HEK293T (cell line): ENCODE measurements around the gene TPCN2.

Source experiments
- BHLHE40 ChIP-seq: fragments of 450-650 bp; IDR thresholded peaks from 2 replicates; pipeline ENCODE4 v1.6.1; 2016; ENCODE audit warnings: mild to moderate bottlenecking, moderate library complexity, borderline replicate concordance
- CTBP1 ChIP-seq: fragments of 450-650 bp; IDR thresholded peaks from 2 replicates; pipeline ENCODE4 v1.6.1; 2016; ENCODE audit warnings: borderline replicate concordance
- FOXA1 ChIP-seq: fragments of 450-650 bp; IDR thresholded peaks from 2 replicates; pipeline ENCODE4 v1.6.1; 2016; ENCODE audit warnings: mild to moderate bottlenecking
- HDGF ChIP-seq: fragments of 450-650 bp; IDR thresholded peaks from 2 replicates; pipeline ENCODE4 v1.6.1; 2017; ENCODE audit warnings: antibody characterized with exemption, borderline replicate concordance
- NFRKB ChIP-seq: fragments of 450-650 bp; IDR thresholded peaks from 2 replicates; pipeline ENCODE4 v1.6.1; 2016; ENCODE audit warnings: mild to moderate bottlenecking, moderate library complexity
- SP1 ChIP-seq: fragments of 450-650 bp; IDR thresholded peaks from 2 replicates; pipeline ENCODE4 v1.6.1; 2017
- SUZ12 ChIP-seq: fragments of 450-650 bp; IDR thresholded peaks from 2 replicates; pipeline ENCODE4 v1.6.1; 2016; ENCODE audit warnings: mild to moderate bottlenecking

DNA sequence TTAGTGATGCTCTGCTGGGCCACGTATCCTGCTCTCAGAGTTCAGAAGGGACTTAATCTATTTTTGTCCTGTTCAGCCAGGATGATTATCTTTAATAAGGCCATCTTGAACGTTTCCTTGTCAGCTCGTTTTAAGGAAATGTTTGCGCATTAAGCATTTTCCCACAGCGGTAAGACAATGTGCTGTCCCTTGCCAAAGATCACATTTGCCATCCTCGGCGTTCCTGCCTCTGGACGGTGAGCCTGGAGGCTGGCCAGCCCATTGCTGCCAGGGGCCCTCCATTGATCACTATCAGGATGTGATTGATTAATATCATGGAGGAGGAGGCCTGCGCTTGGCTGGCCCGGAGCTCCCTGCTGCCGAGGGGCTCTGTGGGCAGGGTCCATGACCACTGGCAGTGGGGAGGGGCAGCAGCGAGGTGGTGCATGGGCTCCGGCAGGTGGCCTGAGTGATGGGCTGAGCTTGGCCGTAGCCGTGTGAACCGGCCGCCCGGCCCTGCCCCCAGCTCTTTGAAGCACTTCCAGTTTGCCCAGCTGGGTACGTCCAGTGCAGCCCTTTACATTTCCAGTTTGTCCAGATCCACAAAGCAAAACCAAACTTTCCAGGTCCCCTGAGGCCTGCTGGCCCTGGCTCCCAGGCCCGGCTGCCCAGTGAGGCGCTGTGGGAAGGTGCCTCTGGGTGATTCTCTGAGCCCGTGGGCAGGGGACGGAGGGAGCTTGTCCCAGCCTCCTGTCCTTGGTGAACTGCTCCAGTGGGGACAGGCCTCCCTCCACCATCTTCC lies 57.5 kb downstream of the TPCN2 start:
- no peak for TF ChIP-seq NFRKB
- no peak for TF ChIP-seq SUZ12
- TF ChIP-seq BHLHE40: no peak
- TF ChIP-seq FOXA1: no peak
- TF ChIP-seq SP1: no peak
- no peak for TF ChIP-seq HDGF
- TF ChIP-seq CTBP1: no peak
